Non-pigmented ciliary epithelial cell (primary cell): ENCODE data around the gene SEC31A.
"Not testable (repeated sequence)": the region's sequence is repeated elsewhere in the genome, so short reads cannot be mapped to it uniquely, and the experiment has no call there.

Experiments
- DNase-seq: peaks from one replicate; pipeline ENCODE4 v3.0.0-alpha.2; 2010; ENCODE audit warnings: low read depth

The SEC31A gene

GRCh38 chr4:82833060-82833459, 57.9 kb downstream of the SEC31A start:
- not testable (repeated sequence) for DNase-seq

GRCh38 chr4:82825425-82825824, 65.5 kb downstream of the SEC31A start:
- DNase-seq = no peak

- DNase-seq = peak; percentile 42
These were observed 67.9 kb downstream of the SEC31A start for GRCh38 chr4:82823062-82823461.

- no peak for DNase-seq
These were observed 70.3 kb downstream of the SEC31A start for GRCh38 chr4:82820689-82821088.

- DNase-seq = no peak
These were observed 72.0 kb downstream of the SEC31A start for GRCh38 chr4:82818664-82819662.

- not testable (repeated sequence) for DNase-seq
These were observed 74.1 kb downstream of the SEC31A start for GRCh38 chr4:82816874-82817273.

GRCh38 chr4:82814034-82814433, 76.9 kb downstream of the SEC31A start:
- no peak for DNase-seq

- DNase-seq = no peak
These were observed 79.1 kb downstream of the SEC31A start for GRCh38 chr4:82811838-82812341.

- no peak for DNase-seq
These were observed 79.6 kb downstream of the SEC31A start for GRCh38 chr4:82811392-82811791.

- DNase-seq = no peak
These were observed 80.8 kb downstream of the SEC31A start for GRCh38 chr4:82810176-82810575.

GRCh38 chr4:82809619-82810018, 81.3 kb downstream of the SEC31A start:
- DNase-seq = no peak

- DNase-seq = no peak
These were observed 87.2 kb downstream of the SEC31A start for GRCh38 chr4:82803746-82804145.

GRCh38 chr4:82802911-82803310, 88.0 kb downstream of the SEC31A start:
- no peak for DNase-seq

GRCh38 chr4:82801910-82802521, 88.9 kb downstream of the SEC31A start:
- DNase-seq = no peak

GRCh38 chr4:82799006-82799881, 91.7 kb downstream of the SEC31A start:
- DNase-seq = no peak

GRCh38 chr4:82798168-82799005, 92.6 kb downstream of the SEC31A start, which contains the start of gene SCD5:
SCD5 (minus strand) TSS chr4:82798796; CDS start chr4:82798537, 259 bp downstream.
- DNase-seq = no peak

GRCh38 chr4:82797405-82798111, 93.4 kb downstream of the SEC31A start:
- DNase-seq = no peak

- no peak for DNase-seq
These were observed 93.9 kb downstream of the SEC31A start for GRCh38 chr4:82797040-82797404.

- DNase-seq = no peak
These were observed 97.9 kb downstream of the SEC31A start for GRCh38 chr4:82792912-82793649.

- no peak for DNase-seq
These were observed 99.8 kb downstream of the SEC31A start for GRCh38 chr4:82791179-82791578.
